Urinary bladder (tissue), 4 donors: Measurements from ENCODE around the gene PLCXD1. TPM values are rescaled to one million over a fixed set of nuclear protein-coding genes. Genes with fewer than 3 reads are reported as not detected.
"Not testable (repeated sequence)": the region's sequence is repeated elsewhere in the genome, so short reads cannot be mapped to it uniquely, and the experiment has no call there.

Source experiments
- DNase-seq: peaks from one replicate; pipeline ENCODE4 v3.0.0-alpha.2; 2015; ENCODE audit errors: extremely low spot score
- H3K27ac ChIP-seq: one replicate; pipeline ENCODE4 v1.5.1; 2013; ENCODE audit warnings: low read depth, mild to moderate bottlenecking, moderate library complexity
- H3K36me3 ChIP-seq: one replicate; pipeline ENCODE4 v1.6.1; 2013; ENCODE audit warnings: mild to moderate bottlenecking, moderate library complexity; ENCODE audit not compliant: insufficient read depth
- H3K4me1 ChIP-seq: one replicate; pipeline ENCODE4 v1.6.1; 2013; ENCODE audit warnings: mild to moderate bottlenecking, moderate library complexity; ENCODE audit not compliant: insufficient read depth
- H3K4me3 ChIP-seq: one replicate; pipeline ENCODE4 v1.5.1; 2013; ENCODE audit warnings: low read depth, low read length
- WGBS: extraction: QIAGEN DNeasy Blood & Tissue Kit; methylation state at CpG from one replicate; pipeline ENCODE4 v1.1.7; 2013; 5-methylcytosine and 5-hydroxymethylcytosine counted together
- polyA plus RNA-seq: library from polyadenylated mRNA; stranded (reverse); fragments of 200-250 nt; gene quantifications from one replicate; pipeline ENCODE4 v1.2.3, GENCODE V29; 2013
- total RNA-seq: library from RNA; depleted of rRNA; stranded (reverse); fragments of >200 nt; gene quantifications from one replicate; pipeline ENCODE4 v1.2.3, GENCODE V29; 2014
- donor health status: healthy with polysubstance abuse.
- donor health status: healthy.

Gene PLCXD1
- 5.2 TPM for total RNA-seq
- polyA plus RNA-seq = 10.2 TPM

- WGBS = 23% methylated on average over 25 of the region's 25 CpGs
- DNase-seq = peak; percentile 72
- H3K27ac ChIP-seq = no peak within 1 kb of the TSS
These were observed at the start of gene PLCXD1 for GRCh38 chrX:281166-281999. TSS of gene PLCXD1 (plus strand) at chrX:281381. CDS start at chrX:284188, 2,807 bp downstream.

GRCh38 chrX:231637-232277, 49.4 kb upstream of the PLCXD1 start:
- H3K4me1 ChIP-seq, H3K36me3 ChIP-seq, DNase-seq, H3K4me3 ChIP-seq, H3K27ac ChIP-seq: not testable (repeated sequence)
- no CpG with 5 or more reads among the region's 45 CpGs for WGBS

More at GRCh38 chrX:281166-281999, at the start of gene PLCXD1:
- no peaks in the 10 kb centered on the region for H3K4me1 ChIP-seq
- peak within 1 kb of the TSS; percentile 11 for H3K4me3 ChIP-seq
- no peaks in the 10 kb centered on the region for H3K36me3 ChIP-seq

- not testable (repeated sequence) for DNase-seq, H3K36me3 ChIP-seq, H3K4me3 ChIP-seq, H3K27ac ChIP-seq, H3K4me1 ChIP-seq
- WGBS = no CpG with 5 or more reads among the region's 42 CpGs
These were observed 48.9 kb upstream of the PLCXD1 start for GRCh38 chrX:232278-232655.

- not testable (repeated sequence) for H3K4me1 ChIP-seq, DNase-seq, H3K36me3 ChIP-seq, H3K27ac ChIP-seq, H3K4me3 ChIP-seq
- no CpG with 5 or more reads among the region's 6 CpGs for WGBS
These were observed 45.0 kb upstream of the PLCXD1 start for GRCh38 chrX:236201-236600.

- DNase-seq = no peak
- WGBS = 92% methylated on average over 14 of the region's 14 CpGs
- H3K27ac ChIP-seq = no peak overlapping the region
- no peaks in the 10 kb centered on the region for H3K4me1 ChIP-seq
- H3K4me3 ChIP-seq = no peak overlapping the region
- no peaks in the 10 kb centered on the region for H3K36me3 ChIP-seq
These were observed 30.2 kb upstream of the PLCXD1 start for GRCh38 chrX:250965-251364.

- H3K27ac ChIP-seq, H3K4me1 ChIP-seq, DNase-seq, H3K36me3 ChIP-seq, H3K4me3 ChIP-seq: not testable (repeated sequence)
- 76% methylated on average over 17 of the region's 17 CpGs for WGBS
These were observed 29.6 kb upstream of the PLCXD1 start for GRCh38 chrX:251396-252243.

GRCh38 chrX:252244-252956, 28.8 kb upstream of the PLCXD1 start:
- Histone ChIP-seq H3K36me3 (no peaks in the 10 kb centered on the region), H3K4me1 (no peaks in the 10 kb centered on the region), H3K4me3 (no peak overlapping the region), H3K27ac (no peak overlapping the region)
- WGBS = 86% methylated on average over 12 of the region's 12 CpGs
- no peak for DNase-seq

GRCh38 chrX:252957-253291, 28.3 kb upstream of the PLCXD1 start:
- DNase-seq = no peak
- 73% methylated on average over 3 of the region's 3 CpGs for WGBS
- H3K27ac ChIP-seq = no peak overlapping the region
- no peaks in the 10 kb centered on the region for H3K4me1 ChIP-seq
- H3K4me3 ChIP-seq = no peak overlapping the region
- no peaks in the 10 kb centered on the region for H3K36me3 ChIP-seq

- no peak for DNase-seq
- Histone ChIP-seq H3K27ac (no peak overlapping the region), H3K36me3 (no peaks in the 10 kb centered on the region), H3K4me1 (no peaks in the 10 kb centered on the region), H3K4me3 (no peak overlapping the region)
- WGBS = 90% methylated on average over 44 of the region's 44 CpGs
These were observed 27.5 kb upstream of the PLCXD1 start for GRCh38 chrX:253451-254297.

GRCh38 chrX:254630-255215, 26.5 kb upstream of the PLCXD1 start:
- H3K4me3 ChIP-seq = no peak overlapping the region
- DNase-seq = no peak
- no peak overlapping the region for H3K27ac ChIP-seq
- H3K36me3 ChIP-seq = no peaks in the 10 kb centered on the region
- H3K4me1 ChIP-seq = no peaks in the 10 kb centered on the region
- 95% methylated on average over 27 of the region's 27 CpGs for WGBS

- 84% methylated on average over 28 of the region's 28 CpGs for WGBS
- no peaks in the 10 kb centered on the region for H3K36me3 ChIP-seq
- no peaks in the 10 kb centered on the region for H3K4me1 ChIP-seq
- H3K27ac ChIP-seq = no peak overlapping the region
- H3K4me3 ChIP-seq = no peak overlapping the region
- no peak for DNase-seq
These were observed 25.3 kb upstream of the PLCXD1 start for GRCh38 chrX:255923-256331.

GRCh38 chrX:257054-257453, 24.1 kb upstream of the PLCXD1 start:
- not testable (repeated sequence) for H3K36me3 ChIP-seq, DNase-seq, H3K4me1 ChIP-seq, H3K27ac ChIP-seq, H3K4me3 ChIP-seq
- WGBS = 93% methylated on average over 14 of the region's 14 CpGs
